22Rv1 (cell line): ENCODE results near the gene DMD.

ENCODE experiments used
- H3K27ac ChIP-seq: fragments of 450-650 bp; 2 replicates; pipeline ENCODE4 v1.5.1; 2017
- CTCF ChIP-seq: fragments of 450-650 bp; IDR thresholded peaks from 2 replicates; pipeline ENCODE4 v1.5.1; 2017; ENCODE audit warnings: mild to moderate bottlenecking
- ZFX ChIP-seq: fragments of 450-650 bp; IDR thresholded peaks from 2 replicates; pipeline ENCODE4 v1.6.1; 2017; ENCODE audit warnings: antibody characterized with exemption, borderline replicate concordance

DMD gene

GRCh38 chrX:31117266-31117665 lies 2094.1 kb downstream of the DMD start:
- no peak overlapping the region for H3K27ac ChIP-seq
- no peak for TF ChIP-seq CTCF

- TF ChIP-seq CTCF (no peak), ZFX (no peak)
- no peak overlapping the region for H3K27ac ChIP-seq
Measured at GRCh38 chrX:31115398-31115797, 2096.0 kb downstream of the DMD start.

GRCh38 chrX:31114858-31115257 lies 2096.5 kb downstream of the DMD start:
- no peak overlapping the region for H3K27ac ChIP-seq
- TF ChIP-seq ZFX (no peak), CTCF (no peak)

- H3K27ac ChIP-seq: no peak overlapping the region
- TF ChIP-seq ZFX: no peak
- no peak for TF ChIP-seq CTCF
Measured at GRCh38 chrX:31112226-31112999, 2098.9 kb downstream of the DMD start.

- TF ChIP-seq ZFX (no peak), CTCF (no peak)
Measured at GRCh38 chrX:31110657-31111056, 2100.7 kb downstream of the DMD start.

GRCh38 chrX:31099536-31100090 lies 2111.7 kb downstream of the DMD start:
- TF ChIP-seq ZFX (no peak), CTCF (no peak)
- no peak overlapping the region for H3K27ac ChIP-seq

More at GRCh38 chrX:31110657-31111056, 2100.7 kb downstream of the DMD start:
- no peak overlapping the region for H3K27ac ChIP-seq

GRCh38 chrX:31098079-31098478 lies 2113.3 kb downstream of the DMD start:
- H3K27ac ChIP-seq: no peak overlapping the region
- TF ChIP-seq ZFX (no peak), CTCF (no peak)
